GM06990 (cell line): ENCODE measurements around the gene EYS.

Source experiments
- DNase-seq: peaks from one replicate; pipeline ENCODE4 v3.0.0-alpha.2; 2011; ENCODE audit not compliant: insufficient read length; ENCODE audit errors: extremely low read depth
- H3K27me3 ChIP-seq: replicated peaks from 2 replicates; pipeline ENCODE4 v1.6.0; 2011; ENCODE audit warnings: low read length; ENCODE audit not compliant: control insufficient read depth, insufficient read depth
- H3K36me3 ChIP-seq: 2 replicates; pipeline ENCODE4 v1.5.1; 2011; ENCODE audit warnings: low read length; ENCODE audit not compliant: control insufficient read depth, insufficient read depth
- H3K4me3 ChIP-seq: replicated peaks from 2 replicates; pipeline ENCODE4 v1.5.1; 2011; ENCODE audit warnings: low read depth, mild to moderate bottlenecking, control low read depth, low read length
- CTCF ChIP-seq: IDR thresholded peaks from 2 replicates; pipeline ENCODE4 v1.5.1; 2011; ENCODE audit warnings: low read length, control low read depth, mild to moderate bottlenecking, inconsistent platforms; ENCODE audit not compliant: insufficient read depth, poor library complexity, severe bottlenecking

Gene EYS

GRCh38 chr6:65285275-65285674, 421.8 kb downstream of the EYS start:
- no peak for DNase-seq
- no peaks in the 10 kb centered on the region for H3K27me3 ChIP-seq
- H3K36me3 ChIP-seq: no peaks in the 10 kb centered on the region
- no peak overlapping the region for H3K4me3 ChIP-seq
- TF ChIP-seq CTCF: no peak

GRCh38 chr6:65280060-65280459, 427.0 kb downstream of the EYS start:
- DNase-seq: no peak

GRCh38 chr6:65262241-65262640, 444.8 kb downstream of the EYS start:
- no peaks in the 10 kb centered on the region for H3K27me3 ChIP-seq
- no peak for DNase-seq
- no peak for TF ChIP-seq CTCF
- no peak overlapping the region for H3K4me3 ChIP-seq
- H3K36me3 ChIP-seq: no peaks in the 10 kb centered on the region

More at GRCh38 chr6:65280060-65280459, 427.0 kb downstream of the EYS start:
- no peak for TF ChIP-seq CTCF
- Histone ChIP-seq H3K27me3 (no peaks in the 10 kb centered on the region), H3K4me3 (no peak overlapping the region), H3K36me3 (no peaks in the 10 kb centered on the region)

GRCh38 chr6:65259982-65260381, 447.0 kb downstream of the EYS start:
- Histone ChIP-seq H3K4me3 (no peak overlapping the region), H3K27me3 (no peaks in the 10 kb centered on the region), H3K36me3 (no peaks in the 10 kb centered on the region)
- no peak for DNase-seq
- no peak for TF ChIP-seq CTCF

GRCh38 chr6:65259059-65259458, 448.0 kb downstream of the EYS start:
- DNase-seq: no peak
- no peaks in the 10 kb centered on the region for H3K36me3 ChIP-seq
- no peaks in the 10 kb centered on the region for H3K27me3 ChIP-seq
- TF ChIP-seq CTCF: no peak
- no peak overlapping the region for H3K4me3 ChIP-seq

GRCh38 chr6:65253041-65253440, 454.0 kb downstream of the EYS start:
- TF ChIP-seq CTCF: no peak
- H3K36me3 ChIP-seq: no peaks in the 10 kb centered on the region
- no peak overlapping the region for H3K4me3 ChIP-seq
- H3K27me3 ChIP-seq: no peaks in the 10 kb centered on the region
- DNase-seq: no peak
